ENCODE data around the gene NINJ2.

Gene NINJ2

GRCh38 chr12:673849-674248, 10.6 kb upstream of the NINJ2 start:
- DNase-seq (ENCODE audit: low read depth in 2 of 2) = no peak

DNA sequence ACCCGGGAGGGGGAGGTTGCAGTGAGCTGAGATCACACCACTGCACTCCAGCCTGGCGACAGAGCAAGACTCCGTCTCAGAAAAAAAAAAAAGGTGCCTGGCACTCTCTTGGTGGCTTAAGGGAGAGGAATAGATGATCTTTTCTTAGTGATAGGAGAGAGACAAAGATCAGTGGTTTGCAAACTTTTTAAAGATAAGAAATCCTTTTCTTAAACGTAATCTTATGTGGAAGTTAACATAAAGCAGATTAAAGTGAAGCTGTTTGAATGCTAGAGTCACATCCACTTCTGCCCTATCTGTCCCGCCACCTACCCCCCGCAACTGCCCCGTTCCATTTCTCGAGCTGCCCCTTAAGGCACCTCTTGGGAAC, 6.3 kb upstream of the NINJ2 start:
- DNase-seq (ENCODE audit: low read depth in 2 of 2) = no peak

DNA sequence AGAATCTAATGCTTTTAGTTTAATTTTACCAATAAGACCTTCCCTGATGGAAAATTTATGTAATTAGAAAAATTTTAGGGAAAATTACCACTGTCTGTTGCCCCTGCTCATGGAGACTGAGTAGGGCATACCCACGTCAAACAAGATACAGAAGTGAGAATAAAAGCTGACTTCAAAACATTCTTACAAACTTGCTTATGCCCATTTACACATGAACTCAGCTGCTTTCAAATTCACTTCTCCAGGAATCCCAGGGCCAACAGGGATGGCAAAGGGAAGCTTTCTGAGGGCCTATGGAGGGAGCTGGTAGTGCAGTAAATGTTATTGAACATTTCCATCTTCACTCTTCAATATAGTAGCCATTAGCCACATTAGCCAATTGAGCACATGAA, 4.8 kb upstream of the NINJ2 start:
- DNase-seq (ENCODE audit: low read depth in 2 of 2) = no peak

- DNase-seq (ENCODE audit: low read depth in 2 of 2) = no peak
Measured at GRCh38 chr12:666766-667308, 3.6 kb upstream of the NINJ2 start.

- no peak for DNase-seq (ENCODE audit: low read depth in 2 of 2)
Measured at GRCh38 chr12:666066-666465, 2.8 kb upstream of the NINJ2 start.

DNA sequence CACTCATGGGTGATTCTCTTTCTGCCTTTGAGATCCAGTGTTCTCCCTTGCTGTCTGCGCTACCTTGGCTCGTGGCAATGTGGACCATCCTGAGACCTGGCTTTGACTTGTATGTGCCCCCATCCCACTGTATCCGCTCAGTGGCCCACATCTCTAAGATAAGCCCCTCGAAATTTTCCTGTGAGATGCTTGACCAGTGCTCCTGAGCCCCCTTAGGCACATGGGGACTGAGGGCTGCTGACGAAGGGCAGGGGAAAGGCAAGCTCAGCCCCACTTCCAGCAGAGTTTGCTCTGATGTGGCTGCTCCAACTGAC, 1.5 kb upstream of the NINJ2 start:
- no peak for DNase-seq (ENCODE audit: low read depth in 2 of 2)

GRCh38 chr12:664075-664778, 982 bp upstream of the NINJ2 start:
- DNase-seq (ENCODE audit: low read depth in 2 of 2) = no peak

DNA sequence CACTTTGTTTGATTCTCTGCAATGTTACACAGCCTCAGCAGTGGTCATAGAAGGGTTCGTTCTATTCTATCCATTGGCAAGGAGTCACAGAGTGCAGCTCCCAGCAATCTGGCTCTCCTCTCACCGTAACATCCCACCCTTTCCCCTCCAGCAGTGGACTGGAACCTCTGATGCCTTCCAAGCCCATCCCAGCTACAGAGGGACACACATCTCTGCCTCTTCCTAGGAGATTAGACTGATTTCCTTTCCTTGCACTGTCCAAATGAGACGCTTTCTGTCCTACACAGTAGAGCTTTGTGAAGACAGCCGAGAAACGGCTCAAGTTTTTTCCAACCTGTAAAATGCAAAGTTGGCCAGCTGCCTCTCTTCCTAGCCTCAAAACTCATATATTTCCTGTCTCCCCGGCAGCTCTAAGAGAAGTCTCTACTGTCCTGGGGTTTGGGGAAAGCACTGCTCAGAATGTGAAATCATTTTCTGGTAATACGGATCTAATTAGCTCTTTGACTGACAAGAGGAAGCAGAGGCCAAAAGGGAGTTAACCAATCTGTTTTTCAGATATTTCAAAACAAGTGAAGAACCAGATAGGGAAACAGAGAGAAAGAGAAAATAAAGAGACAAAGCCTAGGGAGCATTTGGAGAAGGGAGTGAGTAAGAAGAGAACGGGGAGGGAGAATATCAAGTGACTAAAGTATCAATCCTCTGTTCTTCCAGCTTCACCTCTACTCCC, 516 bp downstream of the NINJ2 start:
- DNase-seq (ENCODE audit: low read depth in 2 of 2) = no peak

- DNase-seq (ENCODE audit: low read depth in 2 of 2) = no peak
Measured at GRCh38 chr12:661720-662486, 1.3 kb downstream of the NINJ2 start.

DNA sequence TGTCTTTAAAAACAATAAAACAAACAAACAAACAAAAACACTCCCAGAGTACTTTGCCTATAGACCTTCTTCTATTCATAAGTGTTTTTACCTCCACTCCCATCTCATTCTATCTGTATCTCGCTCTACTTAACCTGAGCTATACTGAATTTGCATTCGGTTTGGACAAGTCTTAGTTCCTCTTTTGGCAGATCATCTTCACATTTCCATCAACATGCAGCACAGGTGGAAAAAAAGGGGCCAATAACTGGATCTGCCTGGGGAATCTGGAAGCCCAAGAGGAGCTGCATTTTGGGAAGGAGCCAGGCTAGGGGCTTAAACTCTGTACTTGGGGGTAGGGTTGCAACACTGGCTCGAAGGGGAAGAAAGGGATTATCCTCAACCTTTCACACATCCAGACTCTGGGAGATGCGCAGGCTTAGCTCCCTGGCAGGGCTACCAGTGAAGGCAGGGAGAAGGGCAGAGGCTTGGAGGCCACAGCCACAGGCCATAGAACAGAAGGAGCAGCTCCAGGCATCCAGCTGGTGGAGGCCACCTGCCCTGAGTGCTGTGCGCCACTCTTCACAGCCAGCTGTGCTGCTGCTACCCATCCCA, 4.1 kb downstream of the NINJ2 start:
- no peak for DNase-seq (ENCODE audit: low read depth in 2 of 2)

DNA sequence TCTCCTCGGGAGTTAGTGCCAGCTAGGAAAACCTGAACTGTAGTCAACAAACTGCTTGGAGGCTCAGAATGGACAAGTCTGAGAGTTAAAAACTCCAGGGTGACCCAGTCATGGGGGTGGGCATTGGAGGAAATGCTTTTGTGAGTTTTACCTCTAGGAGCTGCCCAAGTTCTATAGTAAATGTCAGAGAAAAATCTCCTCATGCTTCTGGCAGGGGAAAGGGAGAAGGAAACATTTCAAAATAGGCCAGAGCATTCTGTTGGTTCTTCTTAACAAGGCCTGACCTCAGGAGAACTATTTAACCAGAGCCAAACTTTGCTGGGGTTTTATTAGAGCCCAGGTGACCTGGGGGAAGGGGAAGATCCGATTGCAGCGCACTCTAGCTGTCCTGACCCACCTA, 12.3 kb downstream of the NINJ2 start:
- DNase-seq (ENCODE audit: low read depth in 2 of 2) = no peak

GRCh38 chr12:647385-648085, 15.7 kb downstream of the NINJ2 start:
- no peak for DNase-seq (ENCODE audit: low read depth in 2 of 2)

DNA sequence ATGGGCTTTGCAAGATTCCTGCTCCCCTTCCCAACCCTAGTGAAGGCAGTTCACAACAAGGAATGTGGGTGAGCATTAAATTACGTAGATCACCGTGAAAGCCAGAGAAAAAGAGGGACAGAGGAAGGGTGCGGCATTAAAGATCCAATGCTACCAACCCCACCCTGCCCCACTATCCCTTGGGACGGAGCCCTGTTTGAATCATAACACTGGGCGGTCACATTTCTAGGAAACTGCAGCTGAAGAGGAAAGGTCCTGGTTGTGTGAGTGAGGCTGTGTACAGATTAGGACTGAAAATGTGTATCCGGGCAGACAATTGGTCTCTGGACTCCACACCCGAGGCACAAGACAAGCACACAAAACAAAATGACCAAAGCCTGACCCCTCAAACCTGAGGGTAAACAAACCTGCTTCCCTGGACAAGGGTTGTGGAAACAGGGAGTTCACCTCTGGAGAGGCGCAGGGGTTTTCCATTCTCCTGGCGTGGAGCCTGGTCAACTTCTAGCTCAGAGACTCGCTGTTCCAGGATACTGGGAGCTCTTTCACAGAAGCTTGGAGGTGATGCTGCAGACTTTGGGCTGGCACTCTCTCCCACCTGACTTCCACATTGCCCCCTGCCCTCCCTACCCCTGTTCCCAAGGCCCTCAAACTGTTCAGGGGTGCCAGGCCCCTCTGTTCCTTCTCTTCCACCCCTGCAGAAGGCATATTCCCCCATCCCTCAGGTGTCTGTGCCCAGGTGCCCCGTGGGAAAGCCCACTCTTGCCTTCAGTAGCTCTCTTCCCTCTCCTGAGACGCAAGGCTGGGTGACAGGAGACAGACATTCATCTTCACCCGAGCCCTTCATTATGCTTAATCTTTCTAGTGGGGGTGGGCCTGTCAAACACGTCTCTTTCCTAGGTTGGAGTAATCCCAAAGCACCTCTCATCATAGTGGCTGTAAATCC, 16.5 kb downstream of the NINJ2 start:
- no peak for DNase-seq (ENCODE audit: low read depth in 2 of 2)

GRCh38 chr12:645563-646071, 17.6 kb downstream of the NINJ2 start:
- DNase-seq (ENCODE audit: low read depth in 2 of 2) = no peak

DNA sequence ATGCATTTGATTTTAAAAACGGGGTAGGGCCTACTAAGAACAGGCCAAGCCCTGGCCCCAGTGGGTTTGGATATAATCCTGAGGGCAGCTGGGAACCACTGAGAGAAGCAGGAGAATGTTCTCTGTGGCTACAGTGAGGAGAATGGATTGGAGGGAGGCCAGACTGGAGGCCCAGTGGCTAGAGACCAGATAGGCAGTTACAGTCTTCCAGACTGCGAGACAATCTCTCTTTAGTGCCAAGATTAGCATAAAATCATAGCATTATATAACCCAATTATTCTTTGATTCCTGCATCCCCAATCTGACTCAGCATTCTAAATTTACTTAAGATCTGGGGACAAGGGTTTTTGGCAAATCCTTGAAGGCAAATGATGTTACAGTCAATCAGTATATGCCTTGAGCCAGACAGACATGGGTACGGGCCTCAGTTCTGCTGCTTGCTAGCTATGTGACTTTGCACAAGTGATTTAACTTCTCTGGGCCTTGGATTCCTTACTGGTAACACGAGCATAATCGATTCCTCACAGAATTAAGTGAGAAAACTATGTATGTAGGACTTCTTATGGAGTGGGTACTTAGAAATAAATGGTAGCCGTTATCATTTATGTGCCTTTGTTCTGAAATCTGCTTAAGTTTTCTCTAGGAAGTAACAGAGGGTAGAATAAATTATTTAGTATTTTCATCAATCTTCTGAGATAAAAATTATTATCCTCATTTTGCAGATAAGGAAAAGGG, 18.3 kb downstream of the NINJ2 start:
- DNase-seq (ENCODE audit: low read depth in 2 of 2) = no peak

DNA sequence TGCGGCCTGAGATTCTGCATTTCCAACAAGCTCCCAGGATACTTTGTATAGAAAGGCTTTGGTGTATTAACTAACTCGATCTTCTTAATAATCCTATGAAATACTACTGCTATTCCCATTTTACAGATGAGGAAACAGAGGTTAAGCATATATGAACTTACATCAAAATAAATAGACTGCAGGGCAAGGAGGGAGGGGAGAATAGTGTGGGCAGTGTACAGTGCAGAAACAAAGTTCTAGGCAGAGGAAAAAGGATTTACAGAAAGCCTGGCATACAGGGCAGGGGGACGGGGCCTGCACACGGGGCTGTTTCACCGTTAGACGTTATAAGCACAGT, 19.0 kb downstream of the NINJ2 start:
- no peak for DNase-seq (ENCODE audit: low read depth in 2 of 2)

- DNase-seq (ENCODE audit: low read depth in 2 of 2) = no peak
Measured at GRCh38 chr12:643475-644302, 19.6 kb downstream of the NINJ2 start.

DNA sequence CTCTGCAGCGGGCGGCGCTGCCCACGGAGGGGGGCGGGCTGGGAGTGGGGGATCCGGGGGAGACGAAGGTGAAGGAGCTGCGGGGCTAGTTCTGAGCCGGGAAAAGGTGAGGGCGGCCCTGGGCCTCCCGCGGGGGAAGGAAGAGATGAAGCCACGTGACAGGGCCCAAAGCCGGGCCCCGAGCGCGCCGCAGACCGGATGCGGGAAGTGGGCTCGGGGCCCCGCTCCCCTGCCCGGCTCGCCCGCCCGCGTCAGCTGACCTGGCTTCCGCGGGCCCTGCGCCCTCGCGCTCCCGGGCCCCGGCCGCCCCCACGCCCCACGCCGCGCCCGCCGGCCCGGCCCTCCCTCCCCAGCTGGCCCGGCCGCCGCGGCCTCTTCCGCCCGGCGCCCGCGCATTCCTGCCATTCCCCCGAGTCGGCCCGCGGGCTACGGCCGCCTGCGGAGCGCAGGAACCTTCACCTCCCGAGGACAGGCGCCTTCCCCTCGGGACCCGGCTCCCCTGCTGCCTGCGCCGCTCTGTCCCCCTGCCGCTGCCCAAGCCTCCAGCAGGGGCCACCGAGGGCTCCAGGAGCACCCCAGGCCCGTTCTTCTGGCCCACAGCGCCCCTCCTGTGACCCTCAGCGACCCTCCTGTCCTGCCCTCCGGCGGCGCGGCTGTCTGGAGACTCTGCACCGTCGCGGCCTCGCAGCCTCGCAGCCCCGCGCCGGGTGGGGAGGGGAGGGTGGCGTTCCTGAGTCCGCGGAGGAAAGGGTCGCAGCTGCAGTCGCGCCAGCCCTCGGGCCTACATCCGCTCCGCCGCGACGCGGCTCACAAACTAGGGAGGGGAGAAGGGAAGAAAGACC, 20.4 kb downstream of the NINJ2 start:
- DNase-seq (ENCODE audit: low read depth in 2 of 2) = peak; percentile 59 to 69

All from stimulated activated CD4-positive, alpha-beta T cell treated with anti-CD3 and anti-CD28 coated beads, Interleukin-4, amount 100 ng/mL, for 48 hours (primary cell).